Midbrain (tissue), 1 donor: ENCODE results near the gene CEP68.
"Not testable (repeated sequence)": the region's sequence is repeated elsewhere in the genome, so short reads cannot be mapped to it uniquely, and the experiment has no call there.

Experiments used
- DNase-seq: peaks from one replicate; lab custom pipeline; 2025; lab: John Stamatoyannopoulos, UW

The CEP68 gene, protein sequence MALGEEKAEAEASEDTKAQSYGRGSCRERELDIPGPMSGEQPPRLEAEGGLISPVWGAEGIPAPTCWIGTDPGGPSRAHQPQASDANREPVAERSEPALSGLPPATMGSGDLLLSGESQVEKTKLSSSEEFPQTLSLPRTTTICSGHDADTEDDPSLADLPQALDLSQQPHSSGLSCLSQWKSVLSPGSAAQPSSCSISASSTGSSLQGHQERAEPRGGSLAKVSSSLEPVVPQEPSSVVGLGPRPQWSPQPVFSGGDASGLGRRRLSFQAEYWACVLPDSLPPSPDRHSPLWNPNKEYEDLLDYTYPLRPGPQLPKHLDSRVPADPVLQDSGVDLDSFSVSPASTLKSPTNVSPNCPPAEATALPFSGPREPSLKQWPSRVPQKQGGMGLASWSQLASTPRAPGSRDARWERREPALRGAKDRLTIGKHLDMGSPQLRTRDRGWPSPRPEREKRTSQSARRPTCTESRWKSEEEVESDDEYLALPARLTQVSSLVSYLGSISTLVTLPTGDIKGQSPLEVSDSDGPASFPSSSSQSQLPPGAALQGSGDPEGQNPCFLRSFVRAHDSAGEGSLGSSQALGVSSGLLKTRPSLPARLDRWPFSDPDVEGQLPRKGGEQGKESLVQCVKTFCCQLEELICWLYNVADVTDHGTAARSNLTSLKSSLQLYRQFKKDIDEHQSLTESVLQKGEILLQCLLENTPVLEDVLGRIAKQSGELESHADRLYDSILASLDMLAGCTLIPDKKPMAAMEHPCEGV

DNA sequence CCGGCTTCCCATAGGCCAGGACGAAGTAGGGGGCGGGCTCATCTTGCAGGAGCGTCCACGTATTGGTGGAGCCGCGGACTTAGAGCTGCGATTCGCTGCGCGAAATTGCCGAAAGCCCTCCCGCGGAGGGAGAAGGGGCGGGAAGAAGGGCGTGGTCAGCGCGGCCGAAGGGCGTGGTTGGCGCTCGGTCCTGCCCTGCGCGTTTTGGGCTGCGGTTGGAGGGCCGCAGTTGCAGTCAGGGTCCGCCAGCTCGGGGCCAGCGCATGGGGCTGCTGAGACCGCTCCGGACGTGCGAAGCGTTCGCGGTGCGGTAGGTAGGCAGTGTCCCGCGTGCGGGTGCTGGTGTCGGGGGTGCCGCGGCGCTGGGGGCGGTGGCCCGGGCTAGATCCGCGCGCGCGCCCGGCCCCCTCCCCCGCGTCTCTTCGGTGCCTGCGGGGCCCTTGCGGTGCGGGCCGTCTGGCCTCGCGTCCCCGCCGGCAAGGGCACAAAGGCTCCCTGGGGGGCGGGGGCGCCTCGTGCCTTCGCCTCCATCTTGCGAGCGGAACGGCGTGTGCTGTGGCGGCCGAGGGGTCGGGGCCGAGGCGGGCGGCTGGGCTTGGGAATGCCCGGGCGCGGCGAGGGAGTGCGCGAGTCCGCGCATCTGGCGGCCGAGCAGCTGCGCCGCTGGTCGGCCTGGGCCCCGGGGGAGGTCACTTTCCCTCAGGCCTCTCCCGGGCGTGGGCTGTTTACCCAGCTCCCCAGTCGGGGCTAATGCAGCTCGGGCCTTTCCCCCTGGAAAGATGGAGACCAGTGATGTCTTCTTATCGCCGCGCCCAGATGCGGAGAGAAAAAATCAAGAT is at the start of gene CEP68:
TSS of gene CEP68 (plus strand) at position 202 of the 839 bp plus-strand sequence. CDS start 13,029 bp downstream, outside the sequence.
- DNase-seq = peak; percentile 98

DNA sequence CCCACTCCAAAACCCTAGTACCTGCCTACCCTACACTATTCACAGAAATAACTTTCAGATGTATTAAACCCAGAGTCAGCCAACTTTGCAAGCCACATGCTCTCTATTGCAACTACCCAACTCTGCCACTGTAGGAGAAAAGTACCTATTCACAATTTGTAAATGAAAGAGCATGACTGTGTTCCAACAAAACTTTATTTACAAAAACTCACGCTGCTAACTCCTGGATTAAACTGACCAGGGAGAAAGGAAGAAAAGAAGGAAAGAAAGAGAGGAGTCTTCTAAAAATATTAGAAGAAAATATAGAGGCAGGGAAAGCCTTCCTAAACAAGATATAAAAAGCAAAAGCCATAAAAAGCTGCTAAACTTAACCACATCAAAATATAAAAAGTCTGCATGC is 42.4 kb upstream of the CEP68 start:
- no peak for DNase-seq

DNA sequence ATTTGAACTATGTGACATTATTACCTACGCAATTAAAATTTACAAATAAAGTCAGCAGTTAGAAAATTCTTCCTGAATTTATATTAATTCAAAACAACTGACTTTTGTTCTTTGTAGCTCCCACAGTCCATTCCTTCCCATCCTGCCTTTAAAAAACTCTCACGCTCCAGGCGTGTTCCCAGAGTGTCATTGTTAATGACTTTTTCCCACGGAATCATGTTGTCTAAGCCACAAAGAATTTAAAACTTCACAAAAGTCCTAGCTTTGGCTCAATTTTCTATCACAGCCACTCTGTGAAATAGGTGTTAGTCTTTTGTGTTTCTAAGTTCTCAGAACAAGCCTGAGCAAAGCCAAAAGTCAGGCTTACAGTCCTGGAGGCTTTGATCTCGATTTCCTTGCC is 40.5 kb upstream of the CEP68 start:
- no peak for DNase-seq

DNA sequence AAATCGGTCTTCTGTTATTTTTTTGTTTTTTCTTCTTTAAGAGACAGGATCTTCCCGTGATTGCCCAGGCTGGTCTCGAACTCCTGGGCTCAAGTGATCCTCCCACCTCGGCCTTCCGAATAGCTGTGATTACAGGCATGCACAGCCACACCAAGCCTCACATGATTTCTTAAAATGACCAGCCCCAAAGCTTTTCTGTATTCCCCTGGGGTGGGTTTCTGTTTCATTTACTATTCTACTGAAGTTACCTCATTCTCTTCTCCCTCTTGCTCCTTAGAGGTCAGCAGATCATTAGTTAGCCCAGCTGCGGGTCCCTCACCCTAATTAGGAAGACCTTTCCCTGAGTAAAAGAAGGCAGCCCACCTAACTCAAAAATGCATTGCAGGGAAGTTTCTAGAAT is 39.4 kb upstream of the CEP68 start:
- no peak for DNase-seq

DNA sequence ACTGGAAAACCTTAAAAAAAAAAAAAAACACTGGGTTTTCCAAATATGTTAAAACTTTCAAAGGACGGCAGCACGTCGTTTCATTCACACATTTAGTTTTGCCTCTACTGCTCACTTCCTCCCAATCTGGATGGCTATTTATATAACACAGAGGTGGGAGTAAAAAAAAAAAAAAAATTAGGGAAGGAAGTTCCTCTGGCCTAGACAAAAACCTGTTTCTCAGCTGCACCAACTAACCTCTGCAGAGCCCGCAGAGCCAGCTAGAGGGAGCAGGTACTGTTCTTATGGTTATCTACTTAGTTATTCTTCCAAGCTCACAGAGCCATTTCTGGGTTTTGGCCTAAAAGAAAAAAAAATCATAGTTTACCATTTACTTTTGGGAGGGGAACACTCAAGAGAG is 38.9 kb upstream of the CEP68 start:
- peak; percentile 24 for DNase-seq

DNA sequence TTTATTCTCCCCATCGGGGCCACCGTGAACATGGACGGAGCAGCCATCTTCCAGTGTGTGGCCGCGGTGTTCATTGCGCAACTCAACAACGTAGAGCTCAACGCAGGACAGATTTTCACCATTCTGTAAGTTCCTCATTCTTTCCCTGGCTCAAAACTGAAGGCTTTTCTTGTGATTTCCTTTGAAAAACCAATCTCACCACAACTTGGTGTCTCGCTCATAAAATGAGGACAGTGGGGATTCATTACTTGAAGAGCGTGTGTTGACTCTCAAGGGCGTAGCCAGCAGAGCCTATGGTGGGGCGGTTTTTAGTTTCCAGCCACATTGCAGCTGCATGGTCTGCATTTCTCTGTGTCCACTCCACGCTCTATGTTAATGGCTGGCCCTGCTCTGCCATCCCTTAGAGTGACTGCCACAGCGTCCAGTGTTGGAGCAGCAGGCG is 38.1 kb upstream of the CEP68 start:
- DNase-seq = peak; percentile 27

DNA sequence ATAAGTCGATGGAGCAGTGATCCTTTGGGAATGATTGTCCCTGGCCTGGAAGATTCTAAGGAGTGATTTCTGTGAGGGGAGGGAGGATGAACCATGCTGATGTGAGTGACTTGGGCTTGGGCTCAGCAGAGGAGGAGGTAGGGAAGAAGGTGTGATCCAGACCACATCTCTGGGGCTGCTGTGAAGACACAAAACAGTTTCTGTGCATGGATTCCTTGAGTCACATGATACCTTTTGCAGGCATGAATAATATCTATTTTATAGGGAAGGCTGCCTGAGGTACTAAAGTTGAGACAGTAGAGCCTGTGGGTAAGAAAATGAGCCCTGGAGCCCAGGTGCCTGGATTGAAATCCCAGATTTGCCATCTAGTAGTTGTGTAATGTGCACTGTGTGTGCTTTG is 37.2 kb upstream of the CEP68 start:
- no peak for DNase-seq

DNA sequence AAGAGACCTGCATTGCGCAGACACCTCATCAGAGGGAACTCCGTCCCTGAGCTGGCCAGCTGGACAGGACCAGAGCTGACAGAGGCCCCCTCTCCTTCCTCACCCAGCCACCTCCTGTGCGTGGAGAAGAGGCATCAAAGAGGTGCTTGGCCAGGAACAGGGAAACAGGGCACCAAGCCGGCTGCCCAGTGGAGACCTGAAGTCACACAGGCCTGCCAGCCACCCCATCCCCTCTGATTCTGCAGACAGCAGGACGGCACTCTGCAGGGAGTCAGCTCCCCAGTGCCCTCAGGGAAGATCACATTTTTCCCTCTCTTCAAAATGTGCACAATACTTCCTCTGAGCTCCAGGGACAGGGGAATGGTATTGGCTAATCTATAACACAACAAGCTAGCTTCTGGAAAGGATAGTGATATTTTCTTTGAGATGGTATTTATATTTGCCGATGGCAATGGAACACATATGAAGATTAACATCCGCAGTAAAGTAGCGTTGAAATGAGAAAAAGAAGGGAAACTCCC is 36.5 kb upstream of the CEP68 start:
- no peak for DNase-seq

DNA sequence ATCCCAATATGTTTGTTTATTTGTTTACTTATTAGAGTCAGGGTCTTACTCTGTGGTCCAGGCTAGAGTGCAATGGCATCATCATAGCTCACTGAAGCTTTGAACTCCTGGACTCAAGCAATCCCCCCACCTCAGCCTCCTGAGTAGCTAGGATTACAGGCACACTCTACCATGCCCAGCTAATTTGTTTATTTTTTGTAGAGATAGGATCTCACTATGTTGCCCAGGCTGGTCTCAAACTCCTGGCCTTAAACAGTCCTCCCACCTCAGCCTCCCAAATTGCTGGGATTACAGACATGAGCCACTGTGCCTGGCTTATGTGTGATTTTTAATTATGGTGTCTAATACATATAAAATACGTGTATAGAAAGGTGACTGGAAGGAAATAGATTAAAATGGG is 36.0 kb upstream of the CEP68 start:
- DNase-seq = not testable (repeated sequence)

DNA sequence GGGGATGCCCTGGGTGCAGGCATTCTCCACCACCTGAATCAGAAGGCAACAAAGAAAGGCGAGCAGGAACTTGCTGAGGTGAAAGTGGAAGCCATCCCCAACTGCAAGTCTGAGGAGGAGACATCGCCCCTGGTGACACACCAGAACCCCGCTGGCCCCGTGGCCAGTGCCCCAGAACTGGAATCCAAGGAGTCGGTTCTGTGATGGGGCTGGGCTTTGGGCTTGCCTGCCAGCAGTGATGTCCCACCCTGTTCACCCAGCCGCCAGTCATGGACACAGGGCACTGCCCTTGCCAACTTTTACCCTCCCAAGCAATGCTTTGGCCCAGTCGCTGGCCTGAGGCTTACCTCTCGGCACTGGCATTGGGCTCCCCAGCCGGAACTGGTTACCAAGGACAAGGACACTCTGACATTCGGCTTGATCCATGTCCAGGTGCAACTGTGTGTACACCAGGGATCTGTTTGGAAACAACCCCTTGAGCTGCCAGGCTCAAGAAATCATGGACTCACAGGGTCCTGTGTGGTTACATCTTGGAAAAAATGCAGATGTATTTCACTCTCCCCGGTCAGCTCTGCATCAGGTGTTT is 35.2 kb upstream of the CEP68 start:
- DNase-seq = no peak

DNA sequence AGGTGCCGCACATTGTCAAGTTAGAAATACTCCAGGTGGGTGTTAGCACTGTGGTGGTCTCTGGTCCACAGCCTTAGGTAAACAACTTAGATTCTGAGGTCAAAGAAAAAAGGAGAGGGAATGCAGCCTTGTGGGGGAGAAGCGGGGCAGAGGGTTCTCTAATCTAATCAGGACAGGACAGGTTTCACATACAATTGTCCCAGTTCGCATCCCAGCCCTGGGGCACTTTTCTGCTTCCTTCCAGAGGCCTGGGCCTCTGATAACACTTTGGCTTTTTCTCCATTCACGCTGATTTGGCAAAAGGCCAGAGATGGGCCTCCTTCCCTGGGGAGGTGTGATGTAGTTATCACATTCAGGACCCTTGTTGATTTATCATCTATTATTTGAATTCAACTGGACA is 34.5 kb upstream of the CEP68 start:
- DNase-seq = no peak

DNA sequence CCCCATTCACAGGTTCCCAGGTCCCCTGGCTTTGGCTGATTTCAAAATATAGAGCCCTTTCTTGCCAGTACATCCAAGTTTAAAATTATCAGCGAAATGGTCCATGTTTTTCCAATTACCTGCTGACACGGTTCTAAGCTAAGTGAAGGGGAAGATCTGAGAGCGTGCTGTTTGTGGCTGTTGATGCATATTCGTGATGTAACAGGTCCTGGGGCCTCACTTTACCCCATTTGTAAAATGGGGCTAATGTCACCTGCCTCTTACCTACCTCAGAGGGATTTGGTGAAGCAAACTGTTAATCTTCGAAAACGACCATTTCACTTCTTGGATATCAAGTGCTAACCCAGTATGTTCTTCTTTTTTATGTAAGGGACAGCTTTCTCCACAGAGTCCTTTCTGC is 34.0 kb upstream of the CEP68 start:
- DNase-seq = no peak

DNA sequence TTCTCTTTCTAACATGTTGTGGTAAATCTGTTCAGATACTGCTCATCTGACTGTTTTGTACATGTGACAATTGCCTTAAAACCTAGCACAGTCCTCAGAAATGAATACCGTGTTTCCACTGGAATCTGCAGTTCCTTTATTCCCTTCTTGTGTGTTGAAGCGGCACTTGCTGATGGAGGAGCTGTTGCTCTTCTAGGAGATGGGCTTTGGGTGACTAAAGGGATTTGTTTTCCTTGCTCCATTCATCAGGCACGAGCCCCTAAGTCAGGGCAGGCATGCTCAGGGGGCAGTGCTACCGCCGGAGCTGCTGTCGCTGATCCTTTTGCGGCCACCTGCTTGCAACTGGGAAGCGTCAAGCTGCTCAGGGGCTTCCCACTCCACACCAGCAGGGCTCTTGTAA is 32.5 kb upstream of the CEP68 start:
- no peak for DNase-seq

DNA sequence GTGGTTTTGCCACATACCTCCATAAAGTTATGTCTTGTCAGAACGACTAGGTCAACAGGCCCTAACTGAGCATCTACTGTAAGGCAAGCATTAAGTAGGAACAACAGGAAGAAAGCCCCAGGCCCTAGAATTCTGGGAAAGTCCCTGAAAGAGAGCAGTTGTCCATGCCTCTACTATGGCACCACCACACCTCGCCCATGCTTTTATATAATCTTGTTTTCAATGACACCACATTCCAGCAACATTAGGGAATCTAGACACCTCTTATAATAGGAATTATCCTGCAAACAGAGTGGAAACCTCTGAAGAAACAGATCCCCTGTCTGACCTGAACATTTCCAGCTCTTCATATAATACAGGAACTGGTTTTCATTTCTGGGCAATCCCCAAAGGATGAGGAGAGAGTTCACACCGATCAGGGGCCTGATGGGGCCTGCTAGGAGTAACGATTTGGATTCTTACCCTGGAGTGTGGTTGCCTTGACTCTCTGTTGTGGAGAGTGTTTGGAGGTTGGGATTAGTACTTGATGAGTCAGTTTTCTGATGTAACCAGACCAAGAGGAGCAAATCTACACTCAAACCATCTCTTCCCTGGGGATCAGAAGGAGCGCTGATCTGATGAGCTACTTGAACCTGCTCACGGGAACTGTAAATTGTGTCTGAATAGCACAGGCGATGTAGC is 31.9 kb upstream of the CEP68 start:
- no peak for DNase-seq

DNA sequence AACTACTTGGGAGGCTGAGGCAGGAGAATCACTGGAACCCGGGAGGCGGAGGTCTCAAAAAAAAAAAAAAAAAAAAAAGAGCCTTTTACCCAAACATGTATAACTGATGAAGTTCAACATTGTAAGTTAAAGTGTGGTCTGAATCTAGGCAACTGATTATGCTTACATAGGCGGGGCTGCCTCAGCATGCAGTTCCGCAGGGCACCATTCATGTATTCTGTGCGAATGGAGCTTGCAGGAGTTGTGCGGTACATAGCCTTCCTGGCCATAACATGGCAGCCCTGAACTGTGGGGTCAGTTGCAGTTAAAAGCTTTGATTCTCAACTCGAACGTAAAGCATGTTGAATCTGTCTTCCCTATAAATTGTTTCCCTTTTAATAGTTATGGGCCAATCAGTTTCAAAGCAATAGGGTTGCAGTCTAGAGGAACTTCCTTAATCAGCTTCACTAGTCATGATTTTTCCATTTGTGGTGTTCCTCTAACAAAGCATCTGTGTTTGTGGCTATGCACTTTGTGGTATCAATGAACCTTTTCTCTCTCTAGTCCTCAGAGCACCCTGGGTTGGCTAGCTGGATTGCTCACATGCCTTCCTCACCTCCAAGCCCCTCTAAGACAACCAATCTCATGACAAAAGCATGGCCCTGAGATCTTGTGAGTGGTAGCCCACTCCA is 30.6 kb upstream of the CEP68 start:
- peak; percentile 24 for DNase-seq

DNA sequence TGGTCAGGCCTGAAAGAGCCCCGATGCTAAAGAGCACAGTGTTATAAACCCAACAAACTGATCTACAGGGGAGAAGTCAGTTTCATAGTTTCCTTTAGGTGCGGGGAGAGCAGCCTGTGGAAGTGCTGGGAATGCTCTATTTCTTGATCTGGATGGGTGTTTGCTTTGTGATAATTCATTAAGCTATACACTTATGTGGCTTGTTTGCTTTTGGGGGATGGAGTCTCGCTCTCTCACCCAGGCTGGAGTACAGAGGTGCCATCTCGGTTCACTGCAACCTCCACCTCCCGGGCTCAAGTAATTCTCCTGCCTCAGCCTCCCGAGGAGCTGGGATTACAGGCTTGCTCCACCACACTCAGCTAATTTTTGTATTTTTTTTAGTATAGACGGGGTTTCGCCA is 30.1 kb upstream of the CEP68 start:
- DNase-seq = no peak

DNA sequence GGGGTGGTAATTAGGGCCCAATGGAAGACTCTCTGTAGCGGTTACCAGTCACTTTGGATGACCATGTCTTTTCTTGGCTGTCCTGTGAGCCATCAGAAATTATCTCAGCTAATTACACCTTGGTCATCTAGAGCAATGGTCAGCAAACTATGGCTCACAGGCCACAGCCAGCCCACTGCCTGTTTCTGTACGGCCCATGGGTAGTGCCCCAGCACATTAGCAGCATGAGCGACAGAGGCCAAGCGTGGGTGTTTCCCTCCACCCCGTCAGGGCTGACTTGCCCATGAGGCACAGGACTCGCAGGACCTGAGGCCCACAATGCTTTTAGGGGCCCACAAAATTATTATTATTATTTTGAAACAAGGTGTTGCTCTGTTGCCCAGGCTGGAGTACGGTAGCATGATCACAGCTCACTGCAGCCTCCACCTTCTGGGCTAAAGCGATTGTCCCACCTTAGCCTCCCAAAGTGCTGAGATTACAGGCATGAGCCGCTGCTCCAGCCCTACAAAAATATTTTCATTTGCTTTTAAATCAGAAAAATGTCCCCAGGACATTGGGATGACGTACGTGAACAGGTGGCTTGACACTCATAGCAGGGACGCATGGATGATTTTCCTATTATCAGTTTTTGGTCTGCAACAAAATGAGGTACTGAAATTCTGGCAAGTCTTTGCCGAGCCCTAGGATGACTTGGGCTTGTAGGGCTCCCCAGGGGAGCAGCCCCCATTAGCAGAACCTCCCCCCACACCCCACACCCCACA is 29.3 kb upstream of the CEP68 start:
- no peak for DNase-seq

DNA sequence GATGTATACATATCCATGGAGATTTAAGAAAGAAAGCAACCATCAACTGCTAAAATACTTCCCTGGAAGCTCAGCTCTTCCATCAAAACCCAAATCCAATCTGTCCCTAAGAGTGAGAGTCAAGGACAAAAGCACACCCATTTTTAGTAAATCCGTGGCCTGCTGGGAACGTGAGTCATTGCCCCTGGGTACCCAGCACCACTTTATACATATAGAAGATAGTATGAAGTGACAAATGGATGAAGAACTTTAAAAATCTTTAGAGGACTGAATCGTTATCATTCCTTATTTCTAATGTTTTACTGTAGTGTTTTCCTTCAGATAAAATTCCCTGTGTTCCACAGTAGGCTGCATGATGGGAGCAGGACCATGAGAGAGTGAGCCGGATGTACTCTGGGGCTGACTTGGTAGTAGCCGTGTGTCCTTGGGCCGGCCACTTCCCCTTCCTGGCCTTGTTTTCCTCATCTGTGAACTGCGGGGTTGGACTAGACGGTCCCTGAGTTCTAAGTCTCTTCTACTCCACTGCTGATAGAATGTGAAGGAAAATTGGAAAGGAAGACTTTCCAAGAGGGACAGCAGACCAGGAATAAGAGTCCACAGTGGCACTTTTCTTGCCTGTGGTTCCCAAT is 28.5 kb upstream of the CEP68 start:
- no peak for DNase-seq
